Endothelial cell (in vitro differentiated cells): ENCODE results near the gene EPHA3. TPM values are rescaled to one million over a fixed set of nuclear protein-coding genes. Genes with fewer than 3 reads are reported as not detected.

ENCODE experiments used
- DNase-seq: peaks from one replicate; pipeline ENCODE4 v3.0.0; 2021; ENCODE audit warnings: low spot score
- H3K27ac Mint-ChIP-seq: one replicate; pipeline ENCODE4 v1.8.0; 2021; ENCODE audit warnings: mixed read lengths, inconsistent platforms; ENCODE audit not compliant: unreplicated experiment
- H3K27me3 Mint-ChIP-seq: one replicate; pipeline ENCODE4 v1.8.0; 2021; ENCODE audit warnings: mild to moderate bottlenecking, moderate library complexity, mixed read lengths, inconsistent platforms; ENCODE audit not compliant: unreplicated experiment
- H3K36me3 Mint-ChIP-seq: one replicate; pipeline ENCODE4 v1.8.0; 2021; ENCODE audit warnings: mild to moderate bottlenecking, low read depth, mixed read lengths, inconsistent platforms; ENCODE audit not compliant: unreplicated experiment
- H3K4me1 Mint-ChIP-seq: one replicate; pipeline ENCODE4 v1.8.0; 2021; ENCODE audit warnings: mild to moderate bottlenecking, mixed read lengths, inconsistent platforms; ENCODE audit not compliant: unreplicated experiment
- H3K4me3 Mint-ChIP-seq: one replicate; pipeline ENCODE4 v1.8.0; 2021; ENCODE audit warnings: mild to moderate bottlenecking, mixed read lengths, inconsistent platforms; ENCODE audit not compliant: unreplicated experiment
- H3K9me3 Mint-ChIP-seq: one replicate; pipeline ENCODE4 v1.8.0; 2021; ENCODE audit warnings: mixed read lengths, inconsistent platforms; ENCODE audit not compliant: unreplicated experiment
- total RNA-seq: library from RNA; stranded (reverse); fragmentation: NEBNext Ultra II Directional; extraction: Animal tissue kit (Norgen Biotek cat#: 25700); gene quantifications from one replicate; pipeline ENCODE4 v1.2.1, GENCODE V29; 2021; ENCODE audit not compliant: unreplicated experiment
- TF ChIP-seq, protein P1 (sequence below): fragments of 200-600 bp; sonication (generic); IDR thresholded peaks from one replicate; pipeline ENCODE4 v1.5.0; 2021; ENCODE audit warnings: antibody characterized with exemption; ENCODE audit not compliant: unreplicated experiment

EPHA3 gene
- total RNA-seq, 1 donor from 2014 or later: not detected

DNA sequence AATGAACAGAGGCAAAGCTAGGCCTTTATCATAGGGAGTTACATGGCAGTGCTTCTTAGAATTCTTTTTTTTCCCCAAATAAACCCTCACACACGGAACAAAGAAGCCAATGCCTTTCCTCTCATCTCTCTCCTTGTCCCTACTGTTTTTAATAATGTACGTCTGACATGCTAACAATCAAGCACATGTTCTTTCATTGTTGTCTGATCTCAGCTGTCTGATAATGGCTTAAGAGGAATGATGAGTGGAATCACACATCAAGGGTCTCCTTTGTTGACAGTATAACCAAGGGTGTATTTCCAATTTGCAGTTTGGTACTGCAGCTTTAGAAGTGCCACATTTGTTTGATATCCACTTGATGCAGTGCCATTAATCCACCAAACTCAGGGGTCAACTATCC, 34.8 kb upstream of the EPHA3 start:
- no peaks in the 10 kb centered on the region for H3K27me3 Mint-ChIP-seq
- DNase-seq: no peak
- H3K4me3 Mint-ChIP-seq: no peak overlapping the region
- no peaks in the 10 kb centered on the region for H3K36me3 Mint-ChIP-seq
- no peaks in the 10 kb centered on the region for H3K9me3 Mint-ChIP-seq
- no peak overlapping the region for H3K27ac Mint-ChIP-seq
- H3K4me1 Mint-ChIP-seq: peaks cover 2% of the 10 kb centered on the region
- TF ChIP-seq, protein P1, sequence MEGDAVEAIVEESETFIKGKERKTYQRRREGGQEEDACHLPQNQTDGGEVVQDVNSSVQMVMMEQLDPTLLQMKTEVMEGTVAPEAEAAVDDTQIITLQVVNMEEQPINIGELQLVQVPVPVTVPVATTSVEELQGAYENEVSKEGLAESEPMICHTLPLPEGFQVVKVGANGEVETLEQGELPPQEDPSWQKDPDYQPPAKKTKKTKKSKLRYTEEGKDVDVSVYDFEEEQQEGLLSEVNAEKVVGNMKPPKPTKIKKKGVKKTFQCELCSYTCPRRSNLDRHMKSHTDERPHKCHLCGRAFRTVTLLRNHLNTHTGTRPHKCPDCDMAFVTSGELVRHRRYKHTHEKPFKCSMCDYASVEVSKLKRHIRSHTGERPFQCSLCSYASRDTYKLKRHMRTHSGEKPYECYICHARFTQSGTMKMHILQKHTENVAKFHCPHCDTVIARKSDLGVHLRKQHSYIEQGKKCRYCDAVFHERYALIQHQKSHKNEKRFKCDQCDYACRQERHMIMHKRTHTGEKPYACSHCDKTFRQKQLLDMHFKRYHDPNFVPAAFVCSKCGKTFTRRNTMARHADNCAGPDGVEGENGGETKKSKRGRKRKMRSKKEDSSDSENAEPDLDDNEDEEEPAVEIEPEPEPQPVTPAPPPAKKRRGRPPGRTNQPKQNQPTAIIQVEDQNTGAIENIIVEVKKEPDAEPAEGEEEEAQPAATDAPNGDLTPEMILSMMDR: no peak

DNA sequence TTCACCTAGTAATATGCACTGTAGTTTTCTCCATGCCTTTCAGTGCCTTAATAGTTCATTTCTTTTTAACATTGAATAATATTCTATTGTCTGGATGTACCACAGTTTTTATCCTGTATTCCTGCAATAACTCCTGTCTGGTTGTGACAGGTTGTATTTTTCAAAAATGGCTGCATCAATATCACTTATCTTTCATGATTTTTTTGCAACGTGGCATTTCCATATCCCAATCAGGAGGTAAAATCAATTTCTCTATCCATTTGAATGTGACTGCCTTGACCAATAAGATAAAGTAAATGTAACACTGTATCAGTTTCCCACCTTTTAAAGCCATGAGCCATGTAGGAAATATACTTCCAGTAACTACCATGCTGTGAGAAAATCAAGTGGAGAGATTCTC, 27.5 kb upstream of the EPHA3 start:
- no peaks in the 10 kb centered on the region for H3K36me3 Mint-ChIP-seq
- H3K9me3 Mint-ChIP-seq: no peaks in the 10 kb centered on the region
- H3K27ac Mint-ChIP-seq: no peak overlapping the region
- TF ChIP-seq, protein P1: no peak
- no peak overlapping the region for H3K4me3 Mint-ChIP-seq
- peaks cover 2% of the 10 kb centered on the region for H3K4me1 Mint-ChIP-seq
- H3K27me3 Mint-ChIP-seq: peaks cover 2% of the 10 kb centered on the region
- DNase-seq: no peak

DNA sequence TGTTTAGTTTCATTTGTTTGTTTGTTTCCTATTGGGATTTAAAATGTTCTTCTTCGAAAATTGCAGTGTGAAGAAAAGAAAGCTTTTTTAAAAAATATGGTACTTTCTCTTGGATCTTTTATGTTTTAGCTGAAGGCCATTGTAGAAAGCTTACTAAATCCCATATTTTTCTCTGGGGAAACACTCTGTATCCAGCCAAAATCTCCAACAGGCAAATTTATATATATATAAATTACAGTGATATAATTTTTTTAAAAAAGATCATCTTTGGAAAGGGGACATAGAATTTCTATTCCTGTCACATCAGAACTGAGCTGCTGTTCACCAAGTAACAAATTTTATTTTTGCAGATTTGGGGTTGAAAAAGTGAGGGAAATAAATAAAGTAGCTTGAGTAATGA, 19.6 kb upstream of the EPHA3 start:
- Mint-ChIP-seq H3K4me3 (no peak overlapping the region), H3K9me3 (no peaks in the 10 kb centered on the region), H3K36me3 (no peaks in the 10 kb centered on the region), H3K4me1 (no peaks in the 10 kb centered on the region), H3K27me3 (peaks cover 1% of the 10 kb centered on the region), H3K27ac (no peak overlapping the region)
- TF ChIP-seq, protein P1: no peak
- DNase-seq: no peak

DNA sequence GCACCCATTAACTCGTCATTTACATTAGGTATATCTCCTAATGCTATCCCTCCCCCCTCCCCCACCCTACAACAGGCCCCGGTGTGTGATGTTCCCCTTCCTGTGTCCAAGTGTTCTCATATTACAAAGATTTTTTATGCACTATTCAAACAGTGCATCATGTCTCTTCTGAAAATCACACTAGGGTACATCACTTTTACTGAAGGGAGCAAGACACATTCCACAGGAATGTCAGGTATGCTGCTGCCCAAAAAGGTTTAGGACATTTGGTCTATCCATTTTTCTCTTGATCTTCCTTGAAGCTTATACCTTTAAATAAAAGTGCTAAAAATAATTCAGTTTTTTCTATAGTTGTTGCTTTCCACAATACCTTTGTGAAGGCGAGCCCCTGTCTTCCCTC, 9.2 kb upstream of the EPHA3 start:
- Mint-ChIP-seq H3K27ac (no peak overlapping the region), H3K27me3 (no peaks in the 10 kb centered on the region), H3K4me3 (no peak overlapping the region), H3K4me1 (no peaks in the 10 kb centered on the region), H3K36me3 (no peaks in the 10 kb centered on the region), H3K9me3 (no peaks in the 10 kb centered on the region)
- DNase-seq: no peak
- TF ChIP-seq, protein P1: no peak

DNA sequence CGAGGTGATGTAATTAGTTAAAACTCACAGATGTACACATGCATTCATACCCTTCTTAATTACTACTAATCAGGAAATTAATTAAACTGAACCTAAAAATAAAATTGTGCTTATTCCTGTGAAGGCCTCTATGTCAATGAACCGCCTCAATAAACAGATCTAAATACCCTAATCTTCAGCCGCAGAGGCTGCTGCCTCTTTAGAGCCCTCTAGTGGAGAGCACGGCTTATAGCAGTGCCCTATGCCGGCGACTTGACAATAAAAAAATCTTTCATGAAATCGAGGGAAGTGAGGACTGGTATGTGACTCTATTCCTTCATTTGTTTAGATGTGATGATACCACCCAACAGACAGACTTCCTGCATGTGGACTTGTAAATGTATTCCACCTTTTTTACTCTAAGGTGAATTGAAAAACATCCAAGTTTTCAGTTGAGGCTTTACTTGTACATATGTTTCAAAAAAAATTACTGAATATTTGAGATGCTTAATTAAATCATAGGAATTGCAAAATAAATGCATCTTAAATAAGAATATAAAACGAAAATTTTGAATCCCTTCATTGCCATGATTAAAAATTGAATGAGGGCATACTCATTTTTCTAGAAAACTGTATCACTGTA, 8.3 kb upstream of the EPHA3 start:
- H3K4me1 Mint-ChIP-seq: no peaks in the 10 kb centered on the region
- TF ChIP-seq, protein P1: peak; percentile 75
- H3K36me3 Mint-ChIP-seq: no peaks in the 10 kb centered on the region
- H3K27ac Mint-ChIP-seq: no peak overlapping the region
- DNase-seq: peak; percentile 48
- no peaks in the 10 kb centered on the region for H3K27me3 Mint-ChIP-seq
- H3K4me3 Mint-ChIP-seq: no peak overlapping the region
- H3K9me3 Mint-ChIP-seq: no peaks in the 10 kb centered on the region
